COR-L47 (cell line): ENCODE measurements around the gene BATF2.
A peak's percentile ranks its signal among the peaks of the same experiment; 100 is the strongest.
"Not testable (repeated sequence)": the region's sequence is repeated elsewhere in the genome, so short reads cannot be mapped to it uniquely, and the experiment has no call there.

Source experiments
- DNase-seq: peaks from one replicate; lab custom pipeline; 2025; lab: John Stamatoyannopoulos, UW

BATF2 gene

GRCh38 chr11:64996710-64997380 lies at the start of gene BATF2:
BATF2 (minus strand) TSS chr11:64996971; CDS start chr11:64996914, 57 bp downstream.
- DNase-seq: peak; percentile 48

DNA sequence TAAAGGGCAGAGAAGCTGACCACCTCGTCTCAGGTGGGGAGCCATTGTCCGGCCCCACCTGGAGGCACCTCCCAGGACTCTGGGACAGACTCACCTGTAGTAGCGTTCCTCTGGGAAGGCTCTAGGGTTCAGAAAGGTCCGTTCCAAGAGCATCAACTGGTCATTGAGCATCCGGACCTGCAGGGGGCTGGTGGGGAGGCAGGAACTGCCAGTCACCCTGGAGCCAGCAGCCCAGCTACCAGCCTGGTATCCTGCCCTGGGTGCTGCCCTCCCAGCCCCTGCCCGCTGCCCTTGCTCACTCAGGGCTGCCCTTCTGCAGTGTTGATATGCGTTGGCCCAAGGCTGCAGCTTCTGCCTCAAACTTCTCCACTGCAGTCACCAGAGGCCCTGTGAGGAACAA lies 49.0 kb upstream of the BATF2 start:
- no peak for DNase-seq

GRCh38 chr11:65045061-65045460 lies 48.3 kb upstream of the BATF2 start:
- no peak for DNase-seq

DNA sequence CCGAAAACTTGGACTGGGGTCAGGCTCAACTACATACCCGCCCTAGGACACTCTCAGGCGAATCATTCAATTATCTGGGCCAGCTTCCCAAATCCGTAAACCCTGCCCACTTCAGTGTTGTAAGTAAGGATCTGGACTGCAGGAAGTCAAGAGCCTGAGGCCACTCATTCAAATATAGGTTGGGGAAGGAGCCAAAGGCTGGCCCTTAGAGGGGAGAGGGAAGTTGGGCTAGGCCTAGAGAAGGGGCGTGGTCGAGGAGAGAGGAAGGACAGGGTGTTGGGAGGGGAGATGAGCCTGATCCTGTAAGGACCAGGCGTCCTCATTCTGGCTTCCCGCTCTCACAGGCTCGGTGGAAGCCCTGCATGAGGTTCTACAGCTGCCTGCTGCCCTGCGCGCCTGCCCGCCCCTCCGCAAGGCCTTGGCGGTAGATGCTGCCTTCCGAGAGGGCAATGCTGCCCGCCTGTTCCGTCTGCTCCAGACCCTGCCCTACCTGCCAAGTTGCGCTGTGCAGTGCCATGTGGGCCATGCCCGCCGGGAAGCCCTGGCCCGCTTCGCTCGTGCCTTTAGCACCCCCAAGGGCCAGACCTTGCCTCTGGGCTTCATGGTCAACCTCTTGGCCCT lies 47.2 kb upstream of the BATF2 start:
- DNase-seq: no peak

DNA sequence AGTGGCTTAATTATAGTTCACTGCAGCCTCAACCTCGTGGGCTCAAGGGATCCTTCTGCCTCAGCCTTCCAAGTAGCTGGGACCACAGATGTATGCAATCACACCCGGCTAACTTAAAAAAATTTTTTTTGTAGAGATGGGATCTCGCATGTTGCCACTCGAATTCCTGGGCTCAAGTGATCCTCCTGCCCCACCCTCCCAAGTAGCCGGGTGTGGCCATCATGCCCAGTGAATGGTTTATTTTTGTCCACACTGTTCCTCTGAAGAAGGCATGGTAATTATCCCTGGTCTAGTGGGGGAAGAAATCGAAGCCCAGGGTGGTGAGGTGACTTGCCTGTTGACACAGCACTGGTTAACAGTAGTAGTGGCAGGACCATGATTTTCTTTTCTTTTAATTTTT lies 46.1 kb upstream of the BATF2 start:
- no peak for DNase-seq

DNA sequence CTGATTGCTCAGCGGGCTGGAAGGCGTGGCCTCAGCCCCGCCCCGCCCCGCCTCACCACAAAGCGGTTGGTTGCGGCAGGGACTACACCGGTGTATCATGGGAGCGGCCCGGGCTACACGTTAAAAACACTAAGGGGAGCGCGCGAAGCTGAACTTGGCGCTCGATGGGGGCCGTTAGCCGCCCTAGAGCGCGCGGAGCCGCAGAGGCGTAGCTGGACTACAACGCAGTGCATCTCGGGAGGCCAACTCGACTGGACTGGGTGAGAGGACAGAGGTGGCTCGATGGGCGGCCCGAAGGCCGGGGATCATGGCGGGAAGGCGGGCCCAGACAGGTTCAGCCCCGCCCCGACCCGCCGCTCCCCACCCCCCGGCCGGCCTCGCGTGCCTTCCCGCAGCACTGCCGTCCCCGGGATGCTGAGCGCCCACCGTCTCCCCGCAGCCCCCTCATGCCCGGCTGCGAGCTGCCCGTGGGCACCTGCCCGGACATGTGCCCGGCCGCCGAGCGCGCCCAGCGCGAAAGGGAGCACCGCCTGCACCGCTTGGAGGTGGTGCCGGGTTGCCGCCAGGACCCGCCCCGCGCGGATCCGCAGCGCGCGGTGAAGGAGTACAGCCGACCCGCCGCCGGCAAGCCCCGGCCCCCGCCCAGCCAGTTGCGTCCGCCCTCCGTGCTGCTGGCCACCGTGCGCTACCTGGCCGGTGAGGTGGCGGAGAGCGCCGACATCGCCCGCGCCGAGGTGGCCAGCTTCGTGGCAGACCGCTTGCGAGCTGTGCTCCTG lies 44.3 kb upstream of the BATF2 start, which contains the start of gene SAC3D1:
Gene SAC3D1 (plus strand): TSS at position 364 of the 776 bp plus-strand sequence. CDS start 83 bp downstream, at position 447.
- DNase-seq: peak; percentile 99

GRCh38 chr11:65040520-65040846 lies 43.7 kb upstream of the BATF2 start:
- DNase-seq: no peak

GRCh38 chr11:65036931-65037330 lies 40.2 kb upstream of the BATF2 start:
- DNase-seq: peak; percentile 54

- no peak for DNase-seq
Observed at GRCh38 chr11:65035579-65035978, 38.8 kb upstream of the BATF2 start.

GRCh38 chr11:65034423-65034822 lies 37.7 kb upstream of the BATF2 start:
- DNase-seq: no peak

DNA sequence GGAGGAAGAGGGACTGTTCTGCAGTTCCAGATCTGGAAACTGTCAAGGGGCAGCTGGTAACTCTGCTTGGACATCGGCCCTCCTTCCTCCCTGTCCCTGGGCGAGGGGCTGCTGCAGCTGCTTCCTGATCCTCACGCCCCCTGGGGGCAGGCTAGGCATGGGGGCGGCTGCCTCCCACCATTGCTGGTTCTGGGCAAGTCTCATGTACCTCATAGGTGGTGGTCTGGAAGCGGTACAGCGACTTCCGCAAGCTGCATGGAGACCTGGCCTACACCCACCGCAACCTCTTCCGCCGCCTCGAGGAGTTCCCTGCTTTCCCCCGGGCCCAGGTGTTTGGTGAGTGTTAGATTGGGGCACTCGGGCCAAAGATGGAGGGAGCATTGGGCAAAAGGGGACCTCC lies 35.4 kb upstream of the BATF2 start:
- DNase-seq: no peak

GRCh38 chr11:65027213-65028067 lies 30.7 kb upstream of the BATF2 start, which contains the start of gene SNX15:
SNX15 (plus strand) TSS chr11:65027439; CDS start chr11:65027538, 99 bp downstream.
- DNase-seq: peak; percentile 96

DNA sequence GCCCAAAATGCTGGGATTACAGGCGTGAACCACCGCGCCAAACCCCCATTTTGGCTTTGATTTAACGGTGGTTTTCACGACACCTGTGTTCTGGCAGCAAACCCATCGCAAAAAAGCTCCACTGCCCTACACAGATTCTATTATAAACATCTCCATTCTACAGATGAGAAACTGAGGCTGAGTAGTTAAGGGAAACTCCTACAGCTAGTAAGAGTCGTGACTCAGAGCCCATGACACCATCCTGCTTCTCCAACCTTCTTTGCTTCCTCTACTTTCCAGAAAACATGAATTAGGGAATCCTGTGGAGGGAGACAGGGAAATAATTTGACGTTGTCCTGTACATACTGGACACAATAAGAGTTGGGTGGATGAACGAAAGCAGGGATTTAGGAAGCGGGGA lies 30.0 kb upstream of the BATF2 start:
- DNase-seq: no peak

- DNase-seq: not testable (repeated sequence)
Observed at GRCh38 chr11:65023502-65023901, 26.7 kb upstream of the BATF2 start.

DNA sequence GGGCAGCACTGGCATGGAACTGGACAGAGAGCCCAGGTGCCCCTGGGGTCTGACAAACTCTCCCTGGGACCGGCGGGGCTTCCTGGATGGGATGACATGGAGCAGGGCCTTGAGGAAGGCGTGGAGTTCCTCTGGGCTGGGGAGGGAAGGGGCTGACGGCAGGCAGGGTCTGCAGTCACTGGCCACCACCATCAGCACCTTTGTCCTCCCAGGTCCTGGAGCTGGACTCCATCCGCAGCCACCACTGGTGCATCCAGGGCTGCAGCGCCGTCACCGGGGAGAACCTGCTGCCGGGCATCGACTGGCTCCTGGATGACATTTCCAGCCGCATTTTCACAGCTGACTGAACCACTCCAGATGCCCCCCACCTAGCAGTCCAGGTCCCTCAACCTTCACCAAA lies 24.7 kb upstream of the BATF2 start:
- no peak for DNase-seq

DNA sequence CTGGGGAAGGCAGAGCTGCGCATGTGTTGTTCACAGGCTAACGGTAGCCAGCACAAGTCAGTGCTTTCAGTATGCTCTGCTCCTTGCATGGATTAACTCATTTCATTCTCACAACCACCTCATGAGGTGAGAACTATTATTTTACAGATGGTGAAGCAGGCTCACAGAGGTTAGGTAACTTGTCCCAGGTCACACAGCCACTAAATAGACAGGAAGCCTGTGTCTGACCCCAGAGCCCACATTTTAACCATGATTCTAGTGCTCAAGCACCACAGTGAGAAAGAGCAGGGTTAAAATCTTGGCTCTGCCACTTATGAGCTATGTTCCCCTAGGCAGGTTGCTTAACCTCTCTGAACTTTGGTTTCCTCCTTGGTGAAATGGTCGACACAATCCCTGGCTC lies 24.2 kb upstream of the BATF2 start:
- DNase-seq: no peak

- no peak for DNase-seq
Observed at GRCh38 chr11:65019824-65020223, 23.1 kb upstream of the BATF2 start.

DNA sequence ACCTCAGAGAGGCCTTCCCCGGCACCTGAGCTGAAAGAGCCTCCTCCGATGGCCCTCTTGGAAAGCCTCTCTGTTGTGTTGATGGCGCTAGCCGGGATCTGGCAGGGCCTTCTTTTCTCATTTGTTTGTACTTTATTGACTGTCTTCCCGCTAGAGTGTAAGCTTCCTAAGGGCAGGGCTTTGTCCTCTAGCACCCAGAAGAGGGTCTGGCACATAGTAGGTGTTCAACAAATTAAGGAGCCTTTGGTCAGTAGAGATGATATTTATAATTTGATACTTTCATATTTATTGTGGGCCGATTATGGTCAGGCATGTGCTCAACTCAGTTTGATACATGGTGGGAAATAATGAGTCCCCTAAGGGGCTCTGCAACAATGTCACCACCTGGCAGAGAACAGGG lies 21.2 kb upstream of the BATF2 start:
- no peak for DNase-seq

GRCh38 chr11:65016705-65017104 lies 19.9 kb upstream of the BATF2 start:
- DNase-seq: no peak

DNA sequence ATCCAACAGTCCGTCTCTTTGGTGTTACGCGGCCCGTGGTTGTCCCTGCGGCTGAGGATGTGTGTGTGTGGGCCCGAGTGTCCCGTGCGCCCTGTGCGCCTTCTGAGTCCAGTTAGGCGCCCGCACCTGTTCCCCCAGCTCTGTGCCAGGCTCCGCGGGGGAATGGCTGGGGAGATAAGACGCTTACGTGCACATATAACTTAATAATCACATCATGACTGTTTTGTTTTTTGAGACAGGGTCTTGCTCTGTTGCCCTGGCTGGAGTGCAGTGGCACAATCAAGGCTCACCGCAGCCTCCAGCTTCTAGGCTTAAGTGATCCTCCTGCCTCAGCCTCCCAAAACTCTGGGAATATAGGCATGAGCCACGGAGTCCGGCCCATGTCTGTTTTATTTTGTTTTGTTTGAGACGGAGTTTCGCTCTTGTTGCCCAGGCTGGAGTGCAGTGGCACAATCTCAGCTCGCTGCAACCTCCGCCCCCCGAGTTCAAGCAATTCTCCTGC lies 18.0 kb upstream of the BATF2 start:
- DNase-seq: no peak

DNA sequence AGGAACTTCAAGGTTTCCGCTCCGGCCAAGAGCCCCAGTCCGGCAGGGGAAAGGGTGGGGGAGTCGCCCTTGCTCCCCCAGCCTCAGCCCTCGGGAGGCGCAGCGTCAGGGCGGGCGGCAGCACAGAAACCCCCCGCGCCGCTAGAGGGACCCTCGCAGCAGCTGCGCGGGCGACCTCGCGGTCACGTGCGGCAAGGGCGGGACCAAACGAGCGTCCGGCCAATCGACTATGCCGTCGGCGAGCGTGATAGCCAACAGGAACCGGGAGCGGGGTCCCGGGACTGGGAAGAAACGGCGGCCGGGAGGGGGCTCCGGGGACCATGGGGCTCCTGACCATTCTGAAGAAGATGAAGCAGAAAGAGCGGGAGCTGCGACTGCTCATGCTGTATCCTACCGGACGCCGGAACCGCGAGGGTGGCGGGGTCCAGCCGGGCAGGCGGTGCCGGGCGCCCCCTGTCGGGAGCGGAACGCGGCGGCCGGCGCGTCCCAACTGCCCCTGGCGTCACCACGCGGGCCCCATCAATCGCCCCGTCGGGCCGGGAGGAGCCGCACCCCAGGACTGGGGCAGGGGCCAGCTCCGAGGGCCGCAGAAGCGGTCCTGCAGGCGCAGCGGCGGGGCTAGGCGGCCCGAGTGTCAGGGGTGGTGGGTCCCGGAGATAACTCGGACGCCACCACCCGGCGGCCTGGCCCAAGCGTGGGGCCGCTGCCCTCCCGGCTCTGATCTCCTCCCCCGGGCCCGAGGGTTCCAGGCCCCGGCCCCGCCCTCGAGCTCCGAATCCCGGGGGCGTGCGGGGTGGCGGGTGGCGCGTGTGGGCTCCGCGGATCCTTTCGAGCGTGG lies 17.3 kb upstream of the BATF2 start, which contains the start of gene ARL2:
Gene ARL2 (plus strand): TSS at position 273 of the 838 bp plus-strand sequence. CDS start 48 bp downstream, at position 321.
- DNase-seq: peak; percentile 90
